ENCODE data around the gene PNLIPRP2. TPM values are rescaled to one million over a fixed set of nuclear protein-coding genes. Genes with fewer than 3 reads are reported as not detected.

The PNLIPRP2 gene
- total and polyA plus RNA-seq, 4 donors, result 0.06 to 1.0 (median 0.08) TPM; not detected in 1

DNA sequence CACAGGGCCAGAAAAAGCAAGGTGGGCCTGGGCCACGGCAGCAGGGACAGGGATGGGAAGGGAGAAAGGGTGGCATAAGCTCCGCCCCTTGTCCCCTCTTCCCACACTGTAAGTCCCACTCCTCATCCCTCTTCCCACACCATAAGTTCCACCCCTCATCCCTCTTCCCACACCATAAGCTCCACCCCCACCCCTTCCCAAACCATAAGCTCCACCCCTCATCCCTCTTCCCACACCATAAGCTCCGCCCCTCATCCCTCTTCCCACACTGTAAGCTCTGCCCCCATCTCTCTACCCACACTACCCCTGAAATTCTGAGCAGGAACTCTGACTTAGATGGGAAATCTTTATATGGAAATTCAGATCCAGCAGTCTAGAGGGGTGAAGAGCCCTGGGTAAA is 65.9 kb downstream of the PNLIPRP2 start:
- TF ChIP-seq, protein P1, sequence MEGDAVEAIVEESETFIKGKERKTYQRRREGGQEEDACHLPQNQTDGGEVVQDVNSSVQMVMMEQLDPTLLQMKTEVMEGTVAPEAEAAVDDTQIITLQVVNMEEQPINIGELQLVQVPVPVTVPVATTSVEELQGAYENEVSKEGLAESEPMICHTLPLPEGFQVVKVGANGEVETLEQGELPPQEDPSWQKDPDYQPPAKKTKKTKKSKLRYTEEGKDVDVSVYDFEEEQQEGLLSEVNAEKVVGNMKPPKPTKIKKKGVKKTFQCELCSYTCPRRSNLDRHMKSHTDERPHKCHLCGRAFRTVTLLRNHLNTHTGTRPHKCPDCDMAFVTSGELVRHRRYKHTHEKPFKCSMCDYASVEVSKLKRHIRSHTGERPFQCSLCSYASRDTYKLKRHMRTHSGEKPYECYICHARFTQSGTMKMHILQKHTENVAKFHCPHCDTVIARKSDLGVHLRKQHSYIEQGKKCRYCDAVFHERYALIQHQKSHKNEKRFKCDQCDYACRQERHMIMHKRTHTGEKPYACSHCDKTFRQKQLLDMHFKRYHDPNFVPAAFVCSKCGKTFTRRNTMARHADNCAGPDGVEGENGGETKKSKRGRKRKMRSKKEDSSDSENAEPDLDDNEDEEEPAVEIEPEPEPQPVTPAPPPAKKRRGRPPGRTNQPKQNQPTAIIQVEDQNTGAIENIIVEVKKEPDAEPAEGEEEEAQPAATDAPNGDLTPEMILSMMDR (IDR thresholded peaks at IDR 0.05; ENCODE audit: control extremely low read depth, extremely low read depth), result no peak
- no peaks in the 10 kb centered on the region for H3K9me3 ChIP-seq (ENCODE audit: control insufficient read depth in 4 of 4, insufficient read depth in 3 of 4, low read length in 3 of 4)
- no peak overlapping the region for H3K4me3 ChIP-seq
- no peak for ATAC-seq (ENCODE audit: insufficient read depth, low FRiP score)
- DNase-seq, result no peak
- WGBS, 2 donors, result 88 to 97% methylated on average over 3 of the region's 3 CpGs
- peaks cover 0 to 25% (median 14%) of the 10 kb centered on the region in 5 donors for H3K4me1 ChIP-seq (ENCODE audit: control insufficient read depth in 5 of 5, insufficient read depth in 5 of 5, low read length in 5 of 5)
- no peak overlapping the region for H3K9ac ChIP-seq (ENCODE audit: insufficient read depth in 1 of 2, low read length in 2 of 2)
- no peaks in the 10 kb centered on the region for H3K27me3 ChIP-seq (ENCODE audit: control insufficient read depth in 3 of 3, insufficient read depth in 3 of 3, low read length in 2 of 3)
- no peak overlapping the region for H3K27ac ChIP-seq (ENCODE audit: low read depth in 1 of 2, low read length in 1 of 2)
- no peaks in the 10 kb centered on the region for H3K36me3 ChIP-seq (ENCODE audit: control insufficient read depth in 4 of 4, insufficient read depth in 4 of 4, low read length in 4 of 4)

- WGBS, 2 donors, result 62 to 77% methylated on average over 6 of the region's 6 CpGs
- no peaks in the 10 kb centered on the region for H3K27me3 ChIP-seq (ENCODE audit: control insufficient read depth in 3 of 3, insufficient read depth in 3 of 3, low read length in 2 of 3)
- DNase-seq, result peak in 2 of 3 donors; percentile 17 to 21
- no peaks in the 10 kb centered on the region for H3K9me3 ChIP-seq (ENCODE audit: control insufficient read depth in 4 of 4, insufficient read depth in 3 of 4, low read length in 3 of 4)
- no peak for ATAC-seq (ENCODE audit: insufficient read depth, low FRiP score)
- H3K27ac ChIP-seq (ENCODE audit: low read depth in 1 of 2, low read length in 1 of 2), result no peak overlapping the region
- H3K9ac ChIP-seq (ENCODE audit: insufficient read depth in 1 of 2, low read length in 2 of 2), result no peak overlapping the region
- TF ChIP-seq, protein P1 (IDR thresholded peaks at IDR 0.05; ENCODE audit: control extremely low read depth, extremely low read depth), result no peak
- H3K4me1 ChIP-seq (ENCODE audit: control insufficient read depth in 5 of 5, insufficient read depth in 5 of 5, low read length in 5 of 5), result peaks cover 0 to 30% (median 14%) of the 10 kb centered on the region in 5 donors
- H3K36me3 ChIP-seq (ENCODE audit: control insufficient read depth in 4 of 4, insufficient read depth in 4 of 4, low read length in 4 of 4), result no peaks in the 10 kb centered on the region
- H3K4me3 ChIP-seq, result no peak overlapping the region
Observed at GRCh38 chr10:116687633-116688032, 66.9 kb downstream of the PNLIPRP2 start.

GRCh38 chr10:116688241-116688711 is 67.5 kb downstream of the PNLIPRP2 start:
- ATAC-seq (ENCODE audit: insufficient read depth, low FRiP score) (no peak), DNase-seq (peak; percentile 31 to 75 (median 69))
- no peaks in the 10 kb centered on the region for H3K36me3 ChIP-seq (ENCODE audit: control insufficient read depth in 4 of 4, insufficient read depth in 4 of 4, low read length in 4 of 4)
- 28 to 37% methylated on average over 7 of the region's 7 CpGs for WGBS, 2 donors
- H3K4me1 ChIP-seq (ENCODE audit: control insufficient read depth in 5 of 5, insufficient read depth in 5 of 5, low read length in 5 of 5), result peaks cover 0 to 30% (median 14%) of the 10 kb centered on the region in 5 donors
- H3K27ac ChIP-seq (ENCODE audit: low read depth in 1 of 2, low read length in 1 of 2), result peak overlapping the region in 1 of 2 donors; percentile 24
- TF ChIP-seq, protein P1 (IDR thresholded peaks at IDR 0.05; ENCODE audit: control extremely low read depth, extremely low read depth), result no peak
- no peak overlapping the region for H3K9ac ChIP-seq (ENCODE audit: insufficient read depth in 1 of 2, low read length in 2 of 2)
- no peaks in the 10 kb centered on the region for H3K27me3 ChIP-seq (ENCODE audit: control insufficient read depth in 3 of 3, insufficient read depth in 3 of 3, low read length in 2 of 3)
- no peaks in the 10 kb centered on the region for H3K9me3 ChIP-seq (ENCODE audit: control insufficient read depth in 4 of 4, insufficient read depth in 3 of 4, low read length in 3 of 4)
- no peak overlapping the region for H3K4me3 ChIP-seq
